C4-2B (cell line): Measurements from ENCODE around the gene ATG2B.

Source experiments
- ZFX ChIP-seq: fragments of 450-650 bp; IDR thresholded peaks from 2 replicates; pipeline ENCODE4 v1.6.1; 2017
- TF ChIP-seq, protein P1 (sequence below): fragments of 450-650 bp; conservative IDR thresholded peaks from 2 replicates; pipeline ENCODE4 v1.5.1; 2017; ENCODE audit warnings: mild to moderate bottlenecking

- TF ChIP-seq, protein P1, sequence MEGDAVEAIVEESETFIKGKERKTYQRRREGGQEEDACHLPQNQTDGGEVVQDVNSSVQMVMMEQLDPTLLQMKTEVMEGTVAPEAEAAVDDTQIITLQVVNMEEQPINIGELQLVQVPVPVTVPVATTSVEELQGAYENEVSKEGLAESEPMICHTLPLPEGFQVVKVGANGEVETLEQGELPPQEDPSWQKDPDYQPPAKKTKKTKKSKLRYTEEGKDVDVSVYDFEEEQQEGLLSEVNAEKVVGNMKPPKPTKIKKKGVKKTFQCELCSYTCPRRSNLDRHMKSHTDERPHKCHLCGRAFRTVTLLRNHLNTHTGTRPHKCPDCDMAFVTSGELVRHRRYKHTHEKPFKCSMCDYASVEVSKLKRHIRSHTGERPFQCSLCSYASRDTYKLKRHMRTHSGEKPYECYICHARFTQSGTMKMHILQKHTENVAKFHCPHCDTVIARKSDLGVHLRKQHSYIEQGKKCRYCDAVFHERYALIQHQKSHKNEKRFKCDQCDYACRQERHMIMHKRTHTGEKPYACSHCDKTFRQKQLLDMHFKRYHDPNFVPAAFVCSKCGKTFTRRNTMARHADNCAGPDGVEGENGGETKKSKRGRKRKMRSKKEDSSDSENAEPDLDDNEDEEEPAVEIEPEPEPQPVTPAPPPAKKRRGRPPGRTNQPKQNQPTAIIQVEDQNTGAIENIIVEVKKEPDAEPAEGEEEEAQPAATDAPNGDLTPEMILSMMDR = no peak
- no peak for TF ChIP-seq ZFX
Measured at GRCh38 chr14:96257900-96258299, 105.2 kb downstream of the ATG2B start.
